Anterior cingulate cortex (tissue), 58 donors: ENCODE results near the gene TXNRD1.
"Not testable (repeated sequence)": the region's sequence is repeated elsewhere in the genome, so short reads cannot be mapped to it uniquely, and the experiment has no call there.

Experiments used
- DNase-seq, 58 donors: peaks; one replicate each; lab custom pipeline; 2025; lab: John Stamatoyannopoulos, UW

TXNRD1 gene

DNA sequence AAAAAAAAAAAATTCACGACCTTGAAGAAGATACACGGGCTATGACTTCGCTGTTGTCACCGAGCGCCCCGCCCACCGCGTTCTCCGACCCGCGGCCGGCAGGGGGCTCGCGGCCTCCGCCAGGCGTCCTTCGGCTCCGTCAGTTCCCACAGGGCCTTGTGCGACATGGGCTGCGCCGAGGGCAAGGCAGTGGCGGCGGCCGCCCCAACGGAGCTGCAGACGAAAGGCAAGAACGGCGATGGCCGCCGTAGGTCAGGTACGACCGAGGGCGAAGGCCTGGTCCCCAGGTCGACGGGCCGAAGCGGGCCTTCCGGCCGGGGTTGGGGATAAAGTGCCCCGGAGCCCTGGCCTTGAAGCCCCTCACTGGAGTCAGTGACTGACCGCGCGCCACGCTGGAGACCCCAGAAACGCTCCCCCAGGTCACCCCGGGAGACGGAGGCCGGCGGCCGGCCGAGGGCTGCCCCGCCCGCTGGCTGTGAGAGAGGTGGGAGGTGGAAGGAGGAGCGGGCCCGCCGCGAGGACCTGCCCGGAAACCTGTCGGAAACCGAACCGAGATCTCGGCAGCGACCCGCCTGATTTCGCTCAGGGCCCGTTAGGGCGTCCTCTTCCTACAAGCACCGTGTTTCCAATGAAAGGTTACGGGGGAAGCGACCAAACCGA lies at the start of gene TXNRD1:
Gene TXNRD1 (plus strand): TSS at position 142 of the 660 bp plus-strand sequence. CDS start 24 bp downstream, at position 166.
- peak in 52 of 58 donors; percentile 5 to 71 (median 34) for DNase-seq

DNA sequence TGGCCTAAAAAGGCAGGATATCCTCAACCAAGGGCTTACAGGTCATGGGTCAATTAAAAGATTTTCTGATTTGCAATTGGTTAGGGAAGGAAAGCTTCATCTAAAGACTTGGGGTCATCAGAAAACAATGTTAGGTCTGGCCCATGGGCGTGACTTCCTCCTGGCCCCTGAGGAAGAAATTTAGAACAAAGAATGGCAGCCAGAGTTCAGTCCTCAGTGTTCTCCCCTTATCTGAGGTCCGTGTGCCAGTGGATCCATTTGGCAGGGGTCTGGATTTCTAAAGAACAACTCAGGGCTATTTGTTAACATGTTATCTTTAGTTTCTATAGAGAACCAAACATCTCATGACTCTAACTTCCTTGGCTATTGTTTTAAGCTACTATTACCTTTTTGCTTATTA lies 49.8 kb upstream of the TXNRD1 start:
- DNase-seq: no peak

GRCh38 chr12:104166465-104166864 lies 49.1 kb upstream of the TXNRD1 start:
- no peak for DNase-seq

GRCh38 chr12:104167519-104168458 lies 47.8 kb upstream of the TXNRD1 start:
- DNase-seq: no peak

DNA sequence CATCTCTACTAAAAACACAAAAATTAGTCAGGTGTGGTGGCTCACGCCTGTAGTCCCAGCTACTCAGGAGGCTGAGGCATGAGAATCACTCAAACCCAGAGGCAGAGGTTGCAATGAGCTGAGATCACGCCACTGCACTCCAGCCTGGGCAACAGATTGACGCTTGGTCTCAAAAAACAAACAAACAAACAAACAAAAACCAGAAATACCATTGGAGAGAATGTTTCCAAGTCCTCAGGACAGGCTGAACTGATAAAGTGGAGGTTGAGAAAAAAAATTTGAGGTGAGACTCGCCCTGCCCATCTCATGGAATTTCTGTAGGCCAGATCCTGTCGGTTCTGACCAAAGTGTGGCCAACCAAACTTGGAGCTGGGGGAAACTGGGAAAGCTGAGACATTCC lies 47.0 kb upstream of the TXNRD1 start:
- DNase-seq: no peak

- no peak for DNase-seq
Measured at GRCh38 chr12:104171785-104172569, 43.6 kb upstream of the TXNRD1 start.

- DNase-seq: no peak
Measured at GRCh38 chr12:104172570-104172947, 43.0 kb upstream of the TXNRD1 start.

GRCh38 chr12:104173804-104174203 lies 41.8 kb upstream of the TXNRD1 start:
- DNase-seq: not testable (repeated sequence)

GRCh38 chr12:104175726-104176247 lies 39.8 kb upstream of the TXNRD1 start:
- DNase-seq: no peak

DNA sequence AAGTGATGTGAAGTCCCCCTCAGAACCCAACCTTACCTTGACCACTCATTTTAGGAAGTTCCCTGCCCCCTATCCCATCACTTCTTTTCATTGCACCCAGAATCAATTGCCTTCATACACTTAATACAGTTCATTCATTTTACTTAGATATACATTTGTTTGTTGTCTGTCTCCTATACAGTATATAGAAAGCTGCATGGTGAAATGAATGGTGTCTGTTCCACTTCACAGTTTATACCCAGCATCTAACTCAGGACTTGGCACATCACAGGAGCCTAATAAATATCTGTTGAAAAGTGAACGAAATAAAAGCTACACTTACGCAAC lies 38.3 kb upstream of the TXNRD1 start:
- DNase-seq: no peak

- DNase-seq: peak in 1 of 58 donors; percentile 6
Measured at GRCh38 chr12:104177663-104178501, 37.7 kb upstream of the TXNRD1 start.

DNA sequence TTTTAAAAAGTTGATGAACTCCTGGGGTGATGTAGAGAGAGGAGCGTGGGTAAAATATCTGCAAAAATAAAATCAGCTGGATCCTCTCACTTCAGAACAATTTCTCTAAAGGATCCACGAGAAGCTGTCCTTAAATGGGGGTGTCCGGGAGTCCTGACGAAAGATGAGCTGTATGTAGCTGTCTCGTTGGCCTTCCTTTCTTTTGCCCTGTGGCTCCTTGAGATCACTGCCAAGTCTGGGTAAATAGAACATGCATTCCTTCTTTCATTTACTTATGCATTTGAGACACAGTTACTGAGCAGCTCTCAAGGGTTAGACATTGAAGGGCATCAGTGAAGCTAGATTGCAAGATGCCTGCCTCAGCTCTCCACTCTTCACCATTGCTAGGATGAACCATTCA lies 35.2 kb upstream of the TXNRD1 start:
- no peak for DNase-seq

DNA sequence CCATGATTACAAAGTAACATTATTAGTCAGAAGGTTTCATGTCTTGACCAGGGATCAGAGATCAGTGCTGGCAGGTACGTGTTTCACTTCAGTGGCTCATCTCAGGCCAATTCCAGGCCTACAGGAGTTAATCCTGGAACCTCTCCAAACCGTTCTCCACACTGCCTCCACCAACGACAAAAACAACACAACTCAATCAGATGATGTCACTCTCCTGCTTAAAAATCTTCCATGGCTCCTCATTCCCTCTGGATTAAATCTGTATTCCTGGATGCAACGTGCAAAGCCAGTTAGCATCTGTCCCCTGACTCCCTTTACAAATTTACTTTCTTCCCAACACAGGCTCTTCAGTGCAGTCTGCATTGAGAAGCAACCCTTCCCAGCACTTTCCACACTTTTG lies 34.3 kb upstream of the TXNRD1 start:
- DNase-seq: no peak

GRCh38 chr12:104182144-104182543 lies 33.4 kb upstream of the TXNRD1 start:
- DNase-seq: no peak

GRCh38 chr12:104182621-104183378 lies 32.8 kb upstream of the TXNRD1 start:
- DNase-seq: no peak

DNA sequence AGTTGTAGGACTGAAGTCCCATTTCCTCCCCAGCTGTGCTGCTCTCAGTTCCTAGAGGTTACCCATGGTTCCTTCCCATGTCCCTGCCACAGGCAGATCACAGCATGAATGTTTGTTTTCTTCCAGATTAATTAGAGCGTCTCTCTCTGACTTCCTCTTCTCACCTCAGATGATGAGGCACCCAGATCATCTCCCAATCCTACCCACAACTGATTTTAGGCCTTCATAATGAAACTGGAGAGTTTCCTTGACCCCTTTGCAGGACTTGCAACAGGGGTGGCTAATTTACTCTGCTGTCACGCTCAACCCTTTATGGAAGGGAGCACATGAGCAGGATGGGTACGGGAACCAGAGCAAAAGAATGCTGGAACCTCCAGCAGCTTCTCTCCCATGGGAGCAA lies 32.1 kb upstream of the TXNRD1 start:
- DNase-seq: no peak

DNA sequence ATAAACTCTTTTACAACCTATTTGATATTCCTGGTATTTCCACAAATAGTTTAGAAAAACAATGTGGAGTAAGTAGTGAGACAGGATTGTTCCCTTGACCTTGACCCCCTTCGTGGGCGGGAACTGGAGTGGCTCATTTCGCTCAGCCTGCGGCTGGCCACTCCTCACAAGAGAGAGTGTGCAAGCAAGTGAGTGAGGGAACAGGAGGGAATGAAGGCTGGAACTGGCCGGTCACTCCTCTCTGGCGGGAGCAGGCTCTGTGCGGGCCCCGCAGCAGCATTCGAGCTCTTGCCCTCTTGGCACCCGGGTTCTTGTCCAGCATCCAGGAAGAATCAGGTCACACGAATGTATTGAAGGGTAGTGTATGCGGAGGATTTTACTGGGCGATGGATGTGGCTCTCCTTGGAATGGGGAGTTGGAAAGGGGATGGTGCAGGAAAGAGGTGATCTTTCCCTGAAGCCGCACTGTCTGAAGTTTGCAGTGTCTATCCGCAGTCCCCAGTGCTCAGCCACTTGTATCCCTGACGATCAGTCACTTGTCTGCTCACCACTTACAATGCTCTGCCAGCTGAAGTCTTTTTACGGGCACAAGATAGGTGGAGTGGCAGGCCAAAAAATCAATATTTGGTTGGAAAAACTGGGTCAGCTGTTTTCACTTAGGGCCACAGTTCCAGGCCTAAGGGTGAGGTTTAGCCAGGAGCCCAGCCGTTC lies 28.0 kb upstream of the TXNRD1 start:
- DNase-seq: no peak

- no peak for DNase-seq
Measured at GRCh38 chr12:104188534-104188933, 27.0 kb upstream of the TXNRD1 start.
